A549 (cell line): ENCODE results near the gene HOMER1. TPM values are rescaled to one million over a fixed set of nuclear protein-coding genes. Genes with fewer than 3 reads are reported as not detected.
A peak's percentile ranks its signal among the peaks of the same experiment; 100 is the strongest.

Source experiments
- ATAC-seq, 2 experiments: fragments of 200-7000 bp in 1 of 2; fragments of >200 bp in 1 of 2; cut with Nextera tagmentation in 1 of 2; cut with Tn5 transposase in 1 of 2; 3 replicates each; pipeline versions ENCODE4 v1.8.0 to v1.9.1; 2018 to 2020; ENCODE audit warnings: mild to moderate bottlenecking in 1 of 2, moderate library complexity in 1 of 2
- CTCF ChIA-PET: fragments of 300-600 bp; sonication (Branson Sonifier 250); formaldehyde crosslinking; extraction: SDS; loops from one replicate; lab custom pipeline; 2021; ENCODE audit warnings: antibody characterized with exemption, inconsistent platforms; lab: Yijun Ruan, JAX
- POLR2A ChIA-PET: fragments of 350-600 bp; formaldehyde crosslinking; extraction: SDS; loops from one replicate; lab custom pipeline; 2021; ENCODE audit warnings: antibody characterized with exemption, inconsistent platforms; lab: Yijun Ruan, JAX
- DNase-seq, 2 experiments: peaks; one replicate each; pipeline versions ENCODE4 v3.0.0 to v3.0.0-alpha.2; 2011 to 2016; ENCODE audit warnings: low read depth in 1 of 2, low spot score in 1 of 2
- FAIRE-seq: peaks from 2 replicates; lab custom pipeline; 2011; peaks lifted over from hg19 to GRCh38; lab: Jason Lieb, UNC
- H3K27ac ChIP-seq, 2 experiments: fragments of >200 bp; sonication (Bioruptor Twin); formaldehyde crosslinking; 3 replicates each; pipeline ENCODE4 v1.5.1; 2016 to 2017
- H3K4me1 ChIP-seq: fragments of >200 bp; sonication (Bioruptor Twin); formaldehyde crosslinking; 3 replicates; pipeline ENCODE4 v1.6.1; 2016
- H3K4me2 ChIP-seq: fragments of >200 bp; sonication (Bioruptor Twin); formaldehyde crosslinking; 3 replicates; pipeline ENCODE4 v1.6.1; 2016
- H3K4me3 ChIP-seq: fragments of >200 bp; sonication (Bioruptor Twin); formaldehyde crosslinking; 3 replicates; pipeline ENCODE4 v1.5.1; 2016
- H3K9me3 ChIP-seq: fragments of >200 bp; sonication (Bioruptor Twin); formaldehyde crosslinking; 3 replicates; pipeline ENCODE4 v1.6.1; 2016
- CHD2 ChIP-seq: fragments of 150-350 bp; IDR thresholded peaks from 2 replicates; pipeline ENCODE4 v1.6.1; 2014; ENCODE audit warnings: low read length; ENCODE audit not compliant: partially characterized antibody
- FOSB ChIP-seq: fragments of 250-450 bp; sonication (Bioruptor Pico); IDR thresholded peaks from 2 replicates; pipeline ENCODE4 v1.5.0; 2020; ENCODE audit warnings: mild to moderate bottlenecking, moderate library complexity
- FOSL2 ChIP-seq, 2 experiments: fragments of 450-650 bp in 1 of 2; fragments of >200 bp in 1 of 2; sonication (Bioruptor Twin) in 1 of 2; formaldehyde crosslinking; IDR thresholded peaks; 2 replicates each; pipeline versions ENCODE4 v1.5.0 to v1.6.1; 2016 to 2020; ENCODE audit warnings: mild to moderate bottlenecking in 1 of 2, moderate library complexity in 1 of 2
- HDAC2 ChIP-seq: fragments of 200-600 bp; sonication (generic); IDR thresholded peaks from 2 replicates; pipeline ENCODE4 v1.6.1; 2016
- HOXB5 ChIP-seq: fragments of 250-450 bp; sonication (Bioruptor Pico); IDR thresholded peaks from 2 replicates; pipeline ENCODE4 v1.5.0; 2020; ENCODE audit warnings: mild to moderate bottlenecking, moderate library complexity
- JUN ChIP-seq, 2 experiments: fragments of >200 bp; sonication (Bioruptor Twin); formaldehyde crosslinking; IDR thresholded peaks; 2 replicates in 1 of 2; 3 replicates in 1 of 2; pipeline ENCODE4 v1.6.1; 2016 to 2017
- KDM5A ChIP-seq: fragments of 200-600 bp; sonication (generic); IDR thresholded peaks from 2 replicates; pipeline ENCODE4 v1.6.1; 2016; ENCODE audit warnings: antibody characterized with exemption, mild to moderate bottlenecking
- MYC ChIP-seq: IDR thresholded peaks from 2 replicates; pipeline ENCODE4 v1.6.1; 2012; ENCODE audit warnings: mild to moderate bottlenecking, inconsistent platforms, low read length, improper control_type of control experiment, borderline replicate concordance
- PHF8 ChIP-seq: fragments of 200-600 bp; sonication (generic); IDR thresholded peaks from 2 replicates; pipeline ENCODE4 v1.6.1; 2016; ENCODE audit warnings: low read depth, mild to moderate bottlenecking, antibody characterized with exemption, moderate library complexity, borderline replicate concordance
- POLR2A ChIP-seq: IDR thresholded peaks from 2 replicates; pipeline ENCODE4 v1.6.1; 2012; ENCODE audit warnings: mild to moderate bottlenecking, low read length
- RNF2 ChIP-seq: fragments of 200-600 bp; sonication (generic); IDR thresholded peaks from 2 replicates; pipeline ENCODE4 v1.6.1; 2016; ENCODE audit warnings: low read depth, mild to moderate bottlenecking, antibody characterized with exemption, moderate library complexity, borderline replicate concordance
- SMC3 ChIP-seq: fragments of >200 bp; sonication (Bioruptor Twin); formaldehyde crosslinking; IDR thresholded peaks from 3 replicates; pipeline ENCODE4 v1.6.1; 2018; ENCODE audit warnings: inconsistent platforms
- TFCP2L1 ChIP-seq: fragments of 250-450 bp; sonication (Bioruptor Pico); IDR thresholded peaks from 2 replicates; pipeline ENCODE4 v1.5.0; 2021; ENCODE audit warnings: mild to moderate bottlenecking
- ZFP36 ChIP-seq: fragments of 450-650 bp; IDR thresholded peaks from 2 replicates; pipeline ENCODE4 v1.6.1; 2014; ENCODE audit warnings: borderline replicate concordance; ENCODE audit not compliant: partially characterized antibody
- WGBS: methylation state at CpG from one replicate; pipeline ENCODE4 v1.1.6; 2017; ENCODE audit errors: missing lambda C conversion rate; 5-methylcytosine and 5-hydroxymethylcytosine counted together
- polyA minus RNA-seq: library from RNA; depleted of rRNA, polyadenylated mRNA; stranded (reverse); fragments of >200 nt; gene quantifications from 2 replicates; pipeline ENCODE4 v1.2.3, GENCODE V29; 2011; rRNA and poly(A)+ RNA removed
- polyA plus RNA-seq, 4 experiments: library from polyadenylated mRNA; depleted of rRNA in 3 of 4; stranded (reverse); fragments of >200 nt; fragmentation: RNase III in 1 of 4; extraction: RNeasy Plus Mini Kit Qiagen cat#74134 plus additional on column Dnase treatment in 1 of 4; gene quantifications; 2 replicates in 3 of 4; 3 replicates in 1 of 4; pipeline ENCODE4 v1.2.3, GENCODE V29; 2011 to 2017
- TF ChIP-seq, protein P1 (sequence below): fragments of 200-600 bp; sonication (generic); IDR thresholded peaks from 2 replicates; pipeline ENCODE4 v1.6.1; 2016; ENCODE audit warnings: antibody characterized with exemption, mild to moderate bottlenecking, moderate library complexity
- TF ChIP-seq, protein P2 (sequence below): fragments of 250-450 bp; sonication (Bioruptor Pico); IDR thresholded peaks from 2 replicates; pipeline ENCODE4 v1.5.0; 2021; ENCODE audit warnings: mild to moderate bottlenecking, moderate library complexity, borderline replicate concordance
- TF ChIP-seq, protein P3 (sequence below): IDR thresholded peaks from 2 replicates; pipeline ENCODE4 v1.6.1; 2012; ENCODE audit warnings: low read depth, borderline replicate concordance
- TF ChIP-seq, protein P4 (sequence below): fragments of 250-450 bp; sonication (Bioruptor Pico); IDR thresholded peaks from 2 replicates; pipeline ENCODE4 v1.5.0; 2020; ENCODE audit warnings: low read depth, mild to moderate bottlenecking, moderate library complexity
- TF ChIP-seq, protein P5 (sequence below): IDR thresholded peaks from 2 replicates; pipeline ENCODE4 v1.6.1; 2012
- TF ChIP-seq, protein P6 (sequence below): fragments of >200 bp; sonication (Bioruptor Twin); formaldehyde crosslinking; IDR thresholded peaks from 3 replicates; pipeline ENCODE4 v1.5.1; 2016
- TF ChIP-seq, protein P7 (sequence below): fragments of >200 bp; sonication (Bioruptor Twin); formaldehyde crosslinking; IDR thresholded peaks from 3 replicates; pipeline ENCODE4 v1.6.1; 2016

Gene HOMER1, protein sequence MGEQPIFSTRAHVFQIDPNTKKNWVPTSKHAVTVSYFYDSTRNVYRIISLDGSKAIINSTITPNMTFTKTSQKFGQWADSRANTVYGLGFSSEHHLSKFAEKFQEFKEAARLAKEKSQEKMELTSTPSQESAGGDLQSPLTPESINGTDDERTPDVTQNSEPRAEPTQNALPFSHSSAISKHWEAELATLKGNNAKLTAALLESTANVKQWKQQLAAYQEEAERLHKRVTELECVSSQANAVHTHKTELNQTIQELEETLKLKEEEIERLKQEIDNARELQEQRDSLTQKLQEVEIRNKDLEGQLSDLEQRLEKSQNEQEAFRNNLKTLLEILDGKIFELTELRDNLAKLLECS
- polyA plus RNA-seq (2011; rRNA removed) = 5.6 and 9.3 TPM in 2 replicates
- 1.2 and 1.6 TPM in 2 replicates for polyA plus RNA-seq (2012; cell fraction: cytosol; rRNA removed)
- 0.55 and 0.93 TPM in 2 replicates for polyA plus RNA-seq (2012; cell fraction: nucleus; rRNA removed)
- 6.0 to 8.1 TPM (median 6.3 TPM) in 3 replicates for polyA plus RNA-seq (2017; fragmentation: RNase III; extraction: RNeasy Plus Mini Kit Qiagen cat#74134 plus additional on column Dnase treatment)
- polyA minus RNA-seq = 4.8 and 5.8 TPM in 2 replicates

DNA sequence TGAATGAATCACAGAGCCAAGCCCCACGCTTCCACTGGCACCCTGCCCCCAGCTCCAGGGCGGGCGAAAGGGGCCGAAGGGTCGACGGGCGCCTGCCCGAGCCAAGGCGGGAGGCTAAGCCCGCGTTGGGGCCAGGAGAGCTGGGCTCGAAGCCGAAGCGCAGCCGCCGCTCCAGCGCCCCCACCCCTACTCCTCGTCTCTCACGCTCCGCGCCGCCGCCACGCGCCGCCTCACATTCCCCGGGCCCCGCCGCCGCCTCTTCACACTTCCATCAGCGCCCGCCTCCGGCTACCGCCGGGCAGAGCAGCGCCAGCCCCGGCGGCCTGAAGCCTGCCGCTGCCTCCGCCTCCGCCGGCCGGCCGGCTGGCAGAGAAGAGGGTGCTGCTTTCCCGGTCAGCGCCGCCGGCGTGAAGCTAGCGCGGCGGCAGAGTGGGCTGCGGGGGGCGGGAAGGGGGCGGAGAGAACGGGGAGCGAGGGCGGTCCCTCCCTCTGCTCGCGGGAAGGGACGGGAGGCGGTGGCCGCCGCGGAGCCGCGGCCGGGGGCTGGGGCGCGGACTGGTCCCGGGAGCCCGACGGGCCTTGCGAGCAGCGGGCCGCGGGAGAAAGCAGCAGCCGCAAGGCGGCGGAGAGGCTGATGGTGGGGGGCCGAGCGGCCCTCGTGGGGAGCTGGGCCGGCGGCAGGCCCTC, at the start of gene HOMER1:
Gene HOMER1, minus strand, starts transcription at position 431 of the 687 bp plus-strand sequence. CDS start 1,360 bp downstream, outside the sequence.
- H3K4me3 ChIP-seq = peak within 1 kb of the TSS; percentile 77
- ATAC-seq (peak; percentile 87 to 91), DNase-seq (peak; percentile 64 to 78), FAIRE-seq (no peak)
- H3K9me3 ChIP-seq = no peaks in the 10 kb centered on the region
- peaks cover 15% of the 10 kb centered on the region; the same call in 2 of the 3 replicates for H3K4me1 ChIP-seq
- TF ChIP-seq, protein P1, sequence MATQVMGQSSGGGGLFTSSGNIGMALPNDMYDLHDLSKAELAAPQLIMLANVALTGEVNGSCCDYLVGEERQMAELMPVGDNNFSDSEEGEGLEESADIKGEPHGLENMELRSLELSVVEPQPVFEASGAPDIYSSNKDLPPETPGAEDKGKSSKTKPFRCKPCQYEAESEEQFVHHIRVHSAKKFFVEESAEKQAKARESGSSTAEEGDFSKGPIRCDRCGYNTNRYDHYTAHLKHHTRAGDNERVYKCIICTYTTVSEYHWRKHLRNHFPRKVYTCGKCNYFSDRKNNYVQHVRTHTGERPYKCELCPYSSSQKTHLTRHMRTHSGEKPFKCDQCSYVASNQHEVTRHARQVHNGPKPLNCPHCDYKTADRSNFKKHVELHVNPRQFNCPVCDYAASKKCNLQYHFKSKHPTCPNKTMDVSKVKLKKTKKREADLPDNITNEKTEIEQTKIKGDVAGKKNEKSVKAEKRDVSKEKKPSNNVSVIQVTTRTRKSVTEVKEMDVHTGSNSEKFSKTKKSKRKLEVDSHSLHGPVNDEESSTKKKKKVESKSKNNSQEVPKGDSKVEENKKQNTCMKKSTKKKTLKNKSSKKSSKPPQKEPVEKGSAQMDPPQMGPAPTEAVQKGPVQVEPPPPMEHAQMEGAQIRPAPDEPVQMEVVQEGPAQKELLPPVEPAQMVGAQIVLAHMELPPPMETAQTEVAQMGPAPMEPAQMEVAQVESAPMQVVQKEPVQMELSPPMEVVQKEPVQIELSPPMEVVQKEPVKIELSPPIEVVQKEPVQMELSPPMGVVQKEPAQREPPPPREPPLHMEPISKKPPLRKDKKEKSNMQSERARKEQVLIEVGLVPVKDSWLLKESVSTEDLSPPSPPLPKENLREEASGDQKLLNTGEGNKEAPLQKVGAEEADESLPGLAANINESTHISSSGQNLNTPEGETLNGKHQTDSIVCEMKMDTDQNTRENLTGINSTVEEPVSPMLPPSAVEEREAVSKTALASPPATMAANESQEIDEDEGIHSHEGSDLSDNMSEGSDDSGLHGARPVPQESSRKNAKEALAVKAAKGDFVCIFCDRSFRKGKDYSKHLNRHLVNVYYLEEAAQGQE = peak; percentile 67
- TF ChIP-seq CHD2 = peak; percentile 59
- TF ChIP-seq, protein P2, sequence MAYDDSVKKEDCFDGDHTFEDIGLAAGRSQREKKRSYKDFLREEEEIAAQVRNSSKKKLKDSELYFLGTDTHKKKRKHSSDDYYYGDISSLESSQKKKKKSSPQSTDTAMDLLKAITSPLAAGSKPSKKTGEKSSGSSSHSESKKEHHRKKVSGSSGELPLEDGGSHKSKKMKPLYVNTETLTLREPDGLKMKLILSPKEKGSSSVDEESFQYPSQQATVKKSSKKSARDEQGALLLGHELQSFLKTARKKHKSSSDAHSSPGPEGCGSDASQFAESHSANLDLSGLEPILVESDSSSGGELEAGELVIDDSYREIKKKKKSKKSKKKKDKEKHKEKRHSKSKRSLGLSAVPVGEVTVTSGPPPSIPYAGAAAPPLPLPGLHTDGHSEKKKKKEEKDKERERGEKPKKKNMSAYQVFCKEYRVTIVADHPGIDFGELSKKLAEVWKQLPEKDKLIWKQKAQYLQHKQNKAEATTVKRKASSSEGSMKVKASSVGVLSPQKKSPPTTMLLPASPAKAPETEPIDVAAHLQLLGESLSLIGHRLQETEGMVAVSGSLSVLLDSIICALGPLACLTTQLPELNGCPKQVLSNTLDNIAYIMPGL (CRISPR knock-in tag) = no peak
- TF ChIP-seq, protein P3, sequence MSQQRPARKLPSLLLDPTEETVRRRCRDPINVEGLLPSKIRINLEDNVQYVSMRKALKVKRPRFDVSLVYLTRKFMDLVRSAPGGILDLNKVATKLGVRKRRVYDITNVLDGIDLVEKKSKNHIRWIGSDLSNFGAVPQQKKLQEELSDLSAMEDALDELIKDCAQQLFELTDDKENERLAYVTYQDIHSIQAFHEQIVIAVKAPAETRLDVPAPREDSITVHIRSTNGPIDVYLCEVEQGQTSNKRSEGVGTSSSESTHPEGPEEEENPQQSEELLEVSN = peak; percentile 91
- no peak for TF ChIP-seq ZFP36
- TF ChIP-seq, protein P4, sequence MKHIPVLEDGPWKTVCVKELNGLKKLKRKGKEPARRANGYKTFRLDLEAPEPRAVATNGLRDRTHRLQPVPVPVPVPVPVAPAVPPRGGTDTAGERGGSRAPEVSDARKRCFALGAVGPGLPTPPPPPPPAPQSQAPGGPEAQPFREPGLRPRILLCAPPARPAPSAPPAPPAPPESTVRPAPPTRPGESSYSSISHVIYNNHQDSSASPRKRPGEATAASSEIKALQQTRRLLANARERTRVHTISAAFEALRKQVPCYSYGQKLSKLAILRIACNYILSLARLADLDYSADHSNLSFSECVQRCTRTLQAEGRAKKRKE (CRISPR knock-in tag) = peak; percentile 53; the same call in 1 of the 2 replicates
- no peak for TF ChIP-seq FOSB (CRISPR knock-in tag)
- TF ChIP-seq MYC = 0 out of 2 replicates have a peak, but pooled peaks have one; percentile 28
- peak; percentile 86 for TF ChIP-seq TFCP2L1 (CRISPR knock-in tag)
- no peak for TF ChIP-seq FOSL2 (IDR thresholded peaks at IDR 0.05)
- TF ChIP-seq FOSL2 (CRISPR knock-in tag; IDR thresholded peaks at IDR 0.05) = peak; percentile 49; the same call in 1 of the 2 replicates
- TF ChIP-seq, protein P5, sequence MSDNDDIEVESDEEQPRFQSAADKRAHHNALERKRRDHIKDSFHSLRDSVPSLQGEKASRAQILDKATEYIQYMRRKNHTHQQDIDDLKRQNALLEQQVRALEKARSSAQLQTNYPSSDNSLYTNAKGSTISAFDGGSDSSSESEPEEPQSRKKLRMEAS = peak; percentile 93
- TF ChIP-seq PHF8 = peak; percentile 98
- TF ChIP-seq HOXB5 (CRISPR knock-in tag) = peak; percentile 66; the same call in 1 of the 2 replicates
- TF ChIP-seq SMC3 = peak; percentile 9; the same call in 1 of the 3 replicates
- peak; percentile 77; the same call in 1 of the 2 replicates for TF ChIP-seq RNF2
- peak; percentile 43; the same call in 1 of the 2 replicates for TF ChIP-seq POLR2A
- TF ChIP-seq JUN (IDR thresholded peaks at IDR 0.05) = peak; percentile 31 to 72; a peak in 3 of 5 replicates
- no peak for TF ChIP-seq HDAC2
- TF ChIP-seq, protein P6, sequence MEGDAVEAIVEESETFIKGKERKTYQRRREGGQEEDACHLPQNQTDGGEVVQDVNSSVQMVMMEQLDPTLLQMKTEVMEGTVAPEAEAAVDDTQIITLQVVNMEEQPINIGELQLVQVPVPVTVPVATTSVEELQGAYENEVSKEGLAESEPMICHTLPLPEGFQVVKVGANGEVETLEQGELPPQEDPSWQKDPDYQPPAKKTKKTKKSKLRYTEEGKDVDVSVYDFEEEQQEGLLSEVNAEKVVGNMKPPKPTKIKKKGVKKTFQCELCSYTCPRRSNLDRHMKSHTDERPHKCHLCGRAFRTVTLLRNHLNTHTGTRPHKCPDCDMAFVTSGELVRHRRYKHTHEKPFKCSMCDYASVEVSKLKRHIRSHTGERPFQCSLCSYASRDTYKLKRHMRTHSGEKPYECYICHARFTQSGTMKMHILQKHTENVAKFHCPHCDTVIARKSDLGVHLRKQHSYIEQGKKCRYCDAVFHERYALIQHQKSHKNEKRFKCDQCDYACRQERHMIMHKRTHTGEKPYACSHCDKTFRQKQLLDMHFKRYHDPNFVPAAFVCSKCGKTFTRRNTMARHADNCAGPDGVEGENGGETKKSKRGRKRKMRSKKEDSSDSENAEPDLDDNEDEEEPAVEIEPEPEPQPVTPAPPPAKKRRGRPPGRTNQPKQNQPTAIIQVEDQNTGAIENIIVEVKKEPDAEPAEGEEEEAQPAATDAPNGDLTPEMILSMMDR = peak; percentile 15; the same call in 2 of the 3 replicates
- no peak for TF ChIP-seq KDM5A
- TF ChIP-seq, protein P7, sequence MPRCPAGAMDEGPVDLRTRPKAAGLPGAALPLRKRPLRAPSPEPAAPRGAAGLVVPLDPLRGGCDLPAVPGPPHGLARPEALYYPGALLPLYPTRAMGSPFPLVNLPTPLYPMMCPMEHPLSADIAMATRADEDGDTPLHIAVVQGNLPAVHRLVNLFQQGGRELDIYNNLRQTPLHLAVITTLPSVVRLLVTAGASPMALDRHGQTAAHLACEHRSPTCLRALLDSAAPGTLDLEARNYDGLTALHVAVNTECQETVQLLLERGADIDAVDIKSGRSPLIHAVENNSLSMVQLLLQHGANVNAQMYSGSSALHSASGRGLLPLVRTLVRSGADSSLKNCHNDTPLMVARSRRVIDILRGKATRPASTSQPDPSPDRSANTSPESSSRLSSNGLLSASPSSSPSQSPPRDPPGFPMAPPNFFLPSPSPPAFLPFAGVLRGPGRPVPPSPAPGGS = peak; percentile 53; the same call in 1 of the 3 replicates
- POLR2A ChIA-PET = interaction anchor here (0.5 to 2.2 kb wide), 12 partner anchors 10 to 489 kb away, joined by 3 to 17 read pairs (median 6); partner anchors contain the start of gene TENT2
- WGBS = under 1% methylated on average over 21 of the region's 85 CpGs
- H3K27ac ChIP-seq = peak within 1 kb of the TSS; percentile 94 to 95
- CTCF ChIA-PET = interaction anchor here (1.2 to 1.4 kb wide), 2 partner anchors 50 to 489 kb away, joined by 5 to 6 read pairs; no protein-coding TSS in a partner anchor
- H3K4me2 ChIP-seq = peak within 1 kb of the TSS; percentile 83
